Brain microvascular endothelial cell (primary cell): ENCODE data around the gene LHX5.
"Not testable (repeated sequence)": the region's sequence is repeated elsewhere in the genome, so short reads cannot be mapped to it uniquely, and the experiment has no call there.

Experiments
- DNase-seq: peaks from one replicate; pipeline ENCODE4 v3.0.0-alpha.2; 2020
- H3K27ac ChIP-seq: fragments of 250-450 bp; sonication (Bioruptor Pico); 2 replicates; pipeline ENCODE4 v1.5.1; 2020; ENCODE audit warnings: mild to moderate bottlenecking, moderate library complexity
- H3K27me3 ChIP-seq: fragments of 250-450 bp; sonication (Bioruptor Pico); replicated peaks from 2 replicates; pipeline ENCODE4 v1.5.1; 2020; ENCODE audit warnings: mild to moderate bottlenecking
- H3K36me3 ChIP-seq: fragments of 250-450 bp; sonication (Bioruptor Pico); replicated peaks from 2 replicates; pipeline ENCODE4 v1.5.1; 2020; ENCODE audit warnings: mild to moderate bottlenecking
- H3K4me3 ChIP-seq: 2 replicates; pipeline ENCODE4 v1.5.1; 2011; ENCODE audit warnings: low read depth, mild to moderate bottlenecking, control low read depth, low read length, moderate library complexity
- in situ Hi-C: cut with HindIII; loops from 2 replicates; pipeline ENCODE4 v1.10.0; 2017; ENCODE audit warnings: low sequenced_read_pairs, low pct_ligation_motif_present
- TF ChIP-seq, protein P1 (sequence below): IDR thresholded peaks from 2 replicates; pipeline ENCODE4 v1.5.1; 2011; ENCODE audit warnings: low read depth, mild to moderate bottlenecking, moderate library complexity, low read length, control low read depth, inconsistent platforms; ENCODE audit errors: missing control alignments

The LHX5 gene

DNA sequence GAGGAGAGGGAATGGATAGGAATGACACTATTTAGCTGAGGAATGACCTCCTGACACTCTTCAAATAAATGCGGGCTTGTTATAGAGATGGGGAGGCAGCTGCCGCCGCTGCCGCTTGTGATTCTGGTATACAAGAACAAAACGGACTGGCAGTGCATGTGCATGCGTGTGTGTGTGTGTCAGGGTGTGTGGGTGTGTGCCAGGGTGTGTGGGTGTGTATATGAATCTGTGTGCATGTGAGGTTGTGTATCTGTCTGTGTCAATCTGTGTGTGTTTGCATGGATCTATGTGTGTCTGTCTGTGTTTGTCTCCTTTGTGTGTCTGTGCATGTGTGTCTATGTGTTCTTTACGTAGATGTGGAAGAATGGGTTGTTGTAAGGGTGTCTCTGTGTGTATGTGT is 26.0 kb upstream of the LHX5 start:
- Histone ChIP-seq H3K36me3 (no peaks in the 10 kb centered on the region), H3K27me3 (peaks cover 6% of the 10 kb centered on the region), H3K27ac (no peak overlapping the region), H3K4me3 (no peak overlapping the region)
- no peak for DNase-seq
- TF ChIP-seq, protein P1, sequence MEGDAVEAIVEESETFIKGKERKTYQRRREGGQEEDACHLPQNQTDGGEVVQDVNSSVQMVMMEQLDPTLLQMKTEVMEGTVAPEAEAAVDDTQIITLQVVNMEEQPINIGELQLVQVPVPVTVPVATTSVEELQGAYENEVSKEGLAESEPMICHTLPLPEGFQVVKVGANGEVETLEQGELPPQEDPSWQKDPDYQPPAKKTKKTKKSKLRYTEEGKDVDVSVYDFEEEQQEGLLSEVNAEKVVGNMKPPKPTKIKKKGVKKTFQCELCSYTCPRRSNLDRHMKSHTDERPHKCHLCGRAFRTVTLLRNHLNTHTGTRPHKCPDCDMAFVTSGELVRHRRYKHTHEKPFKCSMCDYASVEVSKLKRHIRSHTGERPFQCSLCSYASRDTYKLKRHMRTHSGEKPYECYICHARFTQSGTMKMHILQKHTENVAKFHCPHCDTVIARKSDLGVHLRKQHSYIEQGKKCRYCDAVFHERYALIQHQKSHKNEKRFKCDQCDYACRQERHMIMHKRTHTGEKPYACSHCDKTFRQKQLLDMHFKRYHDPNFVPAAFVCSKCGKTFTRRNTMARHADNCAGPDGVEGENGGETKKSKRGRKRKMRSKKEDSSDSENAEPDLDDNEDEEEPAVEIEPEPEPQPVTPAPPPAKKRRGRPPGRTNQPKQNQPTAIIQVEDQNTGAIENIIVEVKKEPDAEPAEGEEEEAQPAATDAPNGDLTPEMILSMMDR: no peak
- in situ Hi-C loops: no loop called here

- H3K27ac ChIP-seq, H3K27me3 ChIP-seq, H3K36me3 ChIP-seq, H3K4me3 ChIP-seq, DNase-seq, in situ Hi-C loops: not testable (repeated sequence)
Measured at GRCh38 chr12:113495941-113496340, 24.3 kb upstream of the LHX5 start.

- TF ChIP-seq, protein P1: no peak
- Histone ChIP-seq H3K36me3 (no peaks in the 10 kb centered on the region), H3K4me3 (no peak overlapping the region), H3K27ac (no peak overlapping the region), H3K27me3 (peaks cover 2% of the 10 kb centered on the region)
- no peak for DNase-seq
- in situ Hi-C loops: no loop called here
Measured at GRCh38 chr12:113488322-113488721, 16.7 kb upstream of the LHX5 start.

- DNase-seq: no peak
- peaks cover 4% of the 10 kb centered on the region for H3K27me3 ChIP-seq
- no peak overlapping the region for H3K27ac ChIP-seq
- TF ChIP-seq, protein P1: no peak
- no peak overlapping the region for H3K4me3 ChIP-seq
- H3K36me3 ChIP-seq: no peaks in the 10 kb centered on the region
- in situ Hi-C loops: no loop called here
Measured at GRCh38 chr12:113486722-113487121, 15.1 kb upstream of the LHX5 start.

DNA sequence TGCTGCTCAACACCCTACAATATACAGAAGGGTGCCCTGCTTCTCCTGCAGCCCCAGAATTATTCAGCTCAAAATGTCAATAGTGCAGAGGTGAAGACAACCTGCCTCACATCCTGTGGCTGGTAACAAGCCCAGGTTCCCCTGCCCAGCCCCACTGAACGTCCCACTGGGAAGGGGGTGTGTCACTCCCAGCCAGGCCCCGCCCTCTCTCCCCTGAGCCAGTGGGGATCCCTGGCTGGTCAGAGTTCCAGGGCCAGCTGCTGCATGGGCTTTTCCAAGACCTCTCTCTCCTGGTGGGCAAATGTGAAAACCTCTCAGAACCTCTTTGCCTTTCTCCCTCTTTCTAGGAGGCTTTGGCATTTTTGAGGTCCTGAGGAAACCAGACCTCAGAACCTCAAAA is 13.7 kb upstream of the LHX5 start:
- H3K27me3 ChIP-seq: peaks cover 12% of the 10 kb centered on the region
- in situ Hi-C loops: no loop called here
- TF ChIP-seq, protein P1: no peak
- H3K27ac ChIP-seq: no peak overlapping the region
- no peaks in the 10 kb centered on the region for H3K36me3 ChIP-seq
- no peak for DNase-seq
- no peak overlapping the region for H3K4me3 ChIP-seq

- DNase-seq: no peak
- in situ Hi-C loops: no loop called here
- Histone ChIP-seq H3K27ac (no peak overlapping the region), H3K27me3 (peaks cover 42% of the 10 kb centered on the region), H3K4me3 (no peak overlapping the region), H3K36me3 (no peaks in the 10 kb centered on the region)
- TF ChIP-seq, protein P1: no peak
Measured at GRCh38 chr12:113482334-113482733, 10.7 kb upstream of the LHX5 start.
